PC-3 (cell line): ENCODE data around the gene KRTAP3-3.

Experiments used
- CTCF ChIP-seq: fragments of 300-600 bp; sonication (generic); conservative IDR thresholded peaks from 2 replicates; pipeline ENCODE4 v1.5.1; 2017; ENCODE audit warnings: antibody characterized with exemption, low read depth, mild to moderate bottlenecking, low read length
- EZH2 ChIP-seq: fragments of 300-600 bp; sonication (generic); IDR thresholded peaks from one replicate; pipeline ENCODE4 v1.6.1; 2017; ENCODE audit warnings: antibody characterized with exemption, mild to moderate bottlenecking, low read length; ENCODE audit not compliant: unreplicated experiment
- EZH2phosphoT487 ChIP-seq: fragments of 300-600 bp; sonication (generic); IDR thresholded peaks from 2 replicates; pipeline ENCODE4 v1.6.1; 2018; ENCODE audit warnings: mild to moderate bottlenecking, antibody characterized with exemption, low read length, borderline replicate concordance

GRCh38 chr17:40960144-40960543, 33.8 kb downstream of the KRTAP3-3 start:
- TF ChIP-seq CTCF (no peak), EZH2phosphoT487 (no peak), EZH2 (no peak)
